NCI-H526 treated with DMSO at 0.1 percent for 48 hours (cell line): Measurements from ENCODE around the gene XRCC2.

Experiments used
- DNase-seq: peaks from one replicate; lab custom pipeline; 2025; lab: John Stamatoyannopoulos, UW

The XRCC2 gene

GRCh38 chr7:152615031-152615741 lies 60.8 kb downstream of the XRCC2 start:
- no peak for DNase-seq

- DNase-seq: no peak
Measured at GRCh38 chr7:152608656-152609055, 67.3 kb downstream of the XRCC2 start.

- no peak for DNase-seq
Measured at GRCh38 chr7:152608208-152608607, 67.7 kb downstream of the XRCC2 start.

- DNase-seq: no peak
Measured at GRCh38 chr7:152607007-152607406, 68.9 kb downstream of the XRCC2 start.

- no peak for DNase-seq
Measured at GRCh38 chr7:152602962-152603361, 73.0 kb downstream of the XRCC2 start.

GRCh38 chr7:152601305-152601798 lies 74.6 kb downstream of the XRCC2 start:
- DNase-seq: no peak

GRCh38 chr7:152600266-152600665 lies 75.7 kb downstream of the XRCC2 start:
- DNase-seq: no peak

GRCh38 chr7:152597507-152597906 lies 78.4 kb downstream of the XRCC2 start:
- no peak for DNase-seq

GRCh38 chr7:152596824-152597223 lies 79.1 kb downstream of the XRCC2 start:
- DNase-seq: no peak
